G401.6 (cell line): Measurements from ENCODE around the gene NMNAT3.

Experiments used
- FAIRE-seq: peaks from 2 replicates; lab custom pipeline; 2012; peaks lifted over from hg19 to GRCh38; lab: Jason Lieb, UNC

Gene NMNAT3

GRCh38 chr3:139674571-139675260 is 3.1 kb downstream of the NMNAT3 start:
- no peak for FAIRE-seq

GRCh38 chr3:139672884-139673283 is 4.9 kb downstream of the NMNAT3 start:
- FAIRE-seq: no peak

GRCh38 chr3:139671863-139672646 is 5.7 kb downstream of the NMNAT3 start:
- FAIRE-seq: no peak

- no peak for FAIRE-seq
Measured at GRCh38 chr3:139671107-139671506, 6.7 kb downstream of the NMNAT3 start.

- FAIRE-seq: no peak
Measured at GRCh38 chr3:139670196-139670595, 7.6 kb downstream of the NMNAT3 start.

- no peak for FAIRE-seq
Measured at GRCh38 chr3:139668332-139668731, 9.4 kb downstream of the NMNAT3 start.

GRCh38 chr3:139664958-139665357 is 12.8 kb downstream of the NMNAT3 start:
- FAIRE-seq: no peak

- no peak for FAIRE-seq
Measured at GRCh38 chr3:139660269-139660668, 17.5 kb downstream of the NMNAT3 start.

GRCh38 chr3:139659511-139659910 is 18.3 kb downstream of the NMNAT3 start:
- no peak for FAIRE-seq

- FAIRE-seq: no peak
Measured at GRCh38 chr3:139657936-139658335, 19.8 kb downstream of the NMNAT3 start.

- no peak for FAIRE-seq
Measured at GRCh38 chr3:139657434-139657833, 20.3 kb downstream of the NMNAT3 start.

GRCh38 chr3:139655909-139656595 is 21.7 kb downstream of the NMNAT3 start:
- no peak for FAIRE-seq

- no peak for FAIRE-seq
Measured at GRCh38 chr3:139654637-139655365, 23.0 kb downstream of the NMNAT3 start.

GRCh38 chr3:139653582-139653981 is 24.2 kb downstream of the NMNAT3 start:
- FAIRE-seq: no peak

GRCh38 chr3:139652561-139652960 is 25.2 kb downstream of the NMNAT3 start:
- FAIRE-seq: no peak

- FAIRE-seq: no peak
Measured at GRCh38 chr3:139647866-139648435, 29.8 kb downstream of the NMNAT3 start.

- FAIRE-seq: no peak
Measured at GRCh38 chr3:139646512-139646911, 31.3 kb downstream of the NMNAT3 start.

- no peak for FAIRE-seq
Measured at GRCh38 chr3:139642996-139643395, 34.8 kb downstream of the NMNAT3 start.

- FAIRE-seq: no peak
Measured at GRCh38 chr3:139640456-139640855, 37.3 kb downstream of the NMNAT3 start.

- FAIRE-seq: no peak
Measured at GRCh38 chr3:139639662-139640061, 38.1 kb downstream of the NMNAT3 start.

GRCh38 chr3:139638518-139638917 is 39.3 kb downstream of the NMNAT3 start:
- no peak for FAIRE-seq

- no peak for FAIRE-seq
Measured at GRCh38 chr3:139636511-139636910, 41.3 kb downstream of the NMNAT3 start.
